AG04450 (cell line): Measurements from ENCODE around the gene PIK3C2B. TPM values are rescaled to one million over a fixed set of nuclear protein-coding genes. Genes with fewer than 3 reads are reported as not detected.

Source experiments
- CTCF ChIA-PET: fragments of 300-600, 350-600 bp; formaldehyde crosslinking; extraction: SDS; loops from one replicate; lab custom pipeline; 2022; ENCODE audit warnings: antibody characterized with exemption, inconsistent platforms; lab: Charles Lee
- POLR2A ChIA-PET: fragments of 350-600 bp; formaldehyde crosslinking; extraction: SDS; loops from one replicate; lab custom pipeline; 2021; ENCODE audit warnings: antibody characterized with exemption, inconsistent platforms; lab: Yijun Ruan, JAX
- DNase-seq: peaks from one replicate; pipeline ENCODE4 v3.0.0-alpha.2; 2011; ENCODE audit warnings: low read depth, low spot score
- H3K27ac ChIP-seq: one replicate; pipeline ENCODE4 v1.5.1; 2012; ENCODE audit warnings: low read depth, low read length, control low read depth
- H3K27me3 ChIP-seq: one replicate; pipeline ENCODE4 v1.6.0; 2012; ENCODE audit warnings: low read length; ENCODE audit not compliant: control insufficient read depth, insufficient read depth
- H3K4me3 ChIP-seq: 2 replicates; pipeline ENCODE4 v1.5.1; 2011; ENCODE audit warnings: mild to moderate bottlenecking, low read depth, low read length, control low read depth
- H3K9me3 ChIP-seq: 2 replicates; pipeline ENCODE4 v1.5.1; 2012; ENCODE audit warnings: low read length; ENCODE audit not compliant: control insufficient read depth, insufficient read depth
- CTCF ChIP-seq: IDR thresholded peaks from 2 replicates; pipeline ENCODE4 v1.5.1; 2011; ENCODE audit warnings: low read depth, low read length, control low read depth, inconsistent platforms
- polyA plus RNA-seq: library from polyadenylated mRNA; depleted of rRNA; stranded (reverse); fragments of >200 nt; gene quantifications from 2 replicates; pipeline ENCODE4 v1.2.3, GENCODE V29; 2011

Gene PIK3C2B
- polyA plus RNA-seq, 1 experiment, result 4.9 TPM

- Histone ChIP-seq H3K27ac (no peak overlapping the region), H3K27me3 (no peaks in the 10 kb centered on the region), H3K4me3 (no peak overlapping the region), H3K9me3 (no peaks in the 10 kb centered on the region)
- CTCF ChIA-PET, result interaction anchor here (0.7 to 4.0 kb wide), 4 partner anchors 10 to 58 kb away, joined by 3 to 22 read pairs (median 7); partner anchors contain the start of gene PIK3C2B
- no peak for DNase-seq
- no peak for TF ChIP-seq CTCF
- POLR2A ChIA-PET, result no interaction called here
These were observed 37.7 kb downstream of the PIK3C2B start for GRCh38 chr1:204456826-204457442.

- POLR2A ChIA-PET, result no interaction called here
- no peak overlapping the region for H3K27ac ChIP-seq
These were observed 38.8 kb downstream of the PIK3C2B start for GRCh38 chr1:204455831-204456145.

GRCh38 chr1:204455063-204455830 is 39.4 kb downstream of the PIK3C2B start:
- POLR2A ChIA-PET, result no interaction called here
- H3K27ac ChIP-seq, result no peak overlapping the region
- H3K4me3 ChIP-seq, result no peak overlapping the region
- DNase-seq, result no peak
- H3K27me3 ChIP-seq, result no peaks in the 10 kb centered on the region
- no peak for TF ChIP-seq CTCF
- no peaks in the 10 kb centered on the region for H3K9me3 ChIP-seq
- CTCF ChIA-PET, result interaction anchor here (4.0 kb wide), 1 partner anchor 9 kb away, joined by 22 read pairs; no protein-coding TSS in a partner anchor

More at GRCh38 chr1:204455831-204456145, 38.8 kb downstream of the PIK3C2B start:
- no peaks in the 10 kb centered on the region for H3K27me3 ChIP-seq
- no peak for TF ChIP-seq CTCF
- no peaks in the 10 kb centered on the region for H3K9me3 ChIP-seq
- H3K4me3 ChIP-seq, result no peak overlapping the region
- CTCF ChIA-PET, result interaction anchor here (1.1 to 4.0 kb wide), 2 partner anchors 9 to 39 kb away, joined by 4 to 22 read pairs; partner anchors contain the start of gene PIK3C2B
- DNase-seq, result no peak

GRCh38 chr1:204454476-204454875 is 40.1 kb downstream of the PIK3C2B start:
- H3K27me3 ChIP-seq, result no peaks in the 10 kb centered on the region
- ChIA-PET POLR2A (no interaction called here), CTCF (interaction anchor here (4.0 kb wide), 1 partner anchor 8 kb away, joined by 22 read pairs; no protein-coding TSS in a partner anchor)
- no peak overlapping the region for H3K27ac ChIP-seq
- DNase-seq, result no peak
- H3K4me3 ChIP-seq, result no peak overlapping the region
- TF ChIP-seq CTCF, result no peak
- no peaks in the 10 kb centered on the region for H3K9me3 ChIP-seq
